Measurements from ENCODE around the gene SUGP2.
A peak's percentile ranks its signal among the peaks of the same experiment; 100 is the strongest.

Gene SUGP2

DNA sequence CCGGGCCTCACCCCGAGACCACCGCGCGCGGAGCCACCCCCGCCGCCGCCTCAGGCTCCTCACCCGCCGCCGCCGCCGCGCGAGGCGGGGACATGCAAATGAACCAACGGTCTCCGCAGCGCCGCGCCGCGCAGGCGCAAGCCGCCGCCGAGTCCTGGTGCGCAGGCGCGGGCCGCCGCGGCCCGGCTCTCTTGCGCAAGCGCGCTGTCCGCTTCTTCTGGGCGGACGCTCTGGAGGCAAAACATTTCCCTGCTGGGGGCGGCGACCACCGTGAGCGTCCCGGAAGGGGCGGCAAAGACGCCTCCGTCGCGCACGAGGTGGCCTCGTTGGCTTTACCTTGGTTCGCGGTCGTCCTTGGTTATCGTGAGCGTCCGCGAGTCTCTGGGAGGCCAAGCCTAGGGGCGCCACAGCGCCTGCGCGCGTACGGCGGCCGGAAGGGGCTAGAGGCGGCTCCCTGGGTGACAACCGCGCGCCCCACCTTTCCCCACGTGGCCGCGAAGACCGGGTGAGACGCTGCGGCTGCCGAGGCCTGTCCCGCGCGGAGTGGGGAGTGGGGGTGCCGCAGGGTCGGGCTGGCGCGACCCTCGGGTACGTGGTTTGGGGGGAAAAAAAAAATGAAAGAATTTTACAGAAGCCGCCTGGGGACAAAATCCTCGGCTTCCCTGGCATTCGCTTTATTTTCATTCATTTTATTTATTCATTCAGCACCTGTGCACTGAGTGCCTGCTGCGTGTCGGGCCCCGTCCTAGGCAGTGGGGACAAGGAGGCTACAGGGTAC is at the start of gene SUGP2, which contains the start of gene ARMC6:
Gene SUGP2 (minus strand): TSS at position 92 of the 778 bp plus-strand sequence. CDS start 2,446 bp downstream, outside the sequence.
Gene ARMC6 (plus strand): TSS at position 178 of the 778 bp plus-strand sequence. CDS start 607 bp downstream, outside the sequence.
- peak; percentile 96 for DNase-seq

DNA sequence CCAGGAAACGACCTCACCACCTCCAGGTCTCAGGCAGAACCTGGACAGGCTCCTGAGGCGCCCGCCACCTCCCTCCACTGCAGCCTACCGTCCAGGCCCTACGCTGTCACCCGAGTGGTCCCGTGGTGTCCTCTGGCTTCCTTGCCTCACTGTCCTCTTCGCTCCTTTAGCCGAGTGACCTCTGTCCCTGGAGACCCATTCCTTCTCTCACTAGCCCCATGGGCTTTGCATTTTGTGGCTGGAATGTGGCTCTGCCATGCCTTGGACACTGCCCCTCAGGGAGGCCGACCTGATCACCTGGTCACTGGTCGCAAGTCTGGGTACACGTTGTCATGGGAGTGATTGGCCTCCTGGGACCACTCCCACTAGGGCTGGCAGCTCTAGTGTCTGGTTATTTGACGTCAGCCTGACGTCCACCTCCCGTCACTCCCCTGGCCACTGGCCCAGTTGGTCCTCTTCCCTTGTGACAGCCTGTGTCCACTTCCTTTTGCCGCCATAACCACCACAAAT is 48.4 kb upstream of the SUGP2 start:
- DNase-seq, result no peak

DNA sequence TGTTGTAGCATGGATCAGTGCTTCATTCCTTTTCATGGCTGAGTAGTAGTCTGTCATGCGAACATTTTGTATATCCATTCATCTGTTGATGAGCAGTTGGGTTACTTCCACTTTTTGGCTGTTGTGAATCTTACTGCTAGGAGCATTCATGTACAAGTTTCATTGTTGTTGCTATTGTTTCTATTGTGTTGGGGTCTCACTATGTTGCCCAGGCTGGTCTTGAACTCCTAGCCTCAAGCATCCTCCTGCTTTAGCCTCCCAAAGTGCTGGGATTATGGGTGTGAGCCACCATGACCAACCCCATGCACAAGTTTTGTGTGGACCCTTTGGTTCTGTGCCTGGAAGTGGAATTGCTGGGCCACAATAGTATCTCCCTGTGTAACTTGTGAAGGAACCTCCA is 46.3 kb upstream of the SUGP2 start:
- DNase-seq, result no peak

DNA sequence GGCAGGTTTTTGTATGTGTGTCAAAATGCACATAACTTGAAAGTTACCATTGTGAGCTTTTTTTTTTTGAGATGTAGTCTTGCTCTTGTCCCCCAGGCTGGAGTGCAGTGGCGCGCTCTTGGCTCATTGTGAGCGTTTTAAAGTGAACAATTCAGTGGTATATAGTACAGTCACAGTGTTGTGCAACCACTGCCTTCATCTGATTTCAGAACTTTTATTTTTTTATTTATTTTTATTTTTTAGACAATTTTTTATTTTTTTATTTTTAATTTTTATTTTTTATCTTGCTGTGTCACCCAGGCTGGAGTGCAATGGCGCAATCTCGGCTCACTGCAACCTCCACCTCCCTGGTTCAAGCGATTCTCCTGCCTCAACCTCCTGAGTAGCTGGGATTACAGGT is 45.5 kb upstream of the SUGP2 start:
- DNase-seq, result no peak

DNA sequence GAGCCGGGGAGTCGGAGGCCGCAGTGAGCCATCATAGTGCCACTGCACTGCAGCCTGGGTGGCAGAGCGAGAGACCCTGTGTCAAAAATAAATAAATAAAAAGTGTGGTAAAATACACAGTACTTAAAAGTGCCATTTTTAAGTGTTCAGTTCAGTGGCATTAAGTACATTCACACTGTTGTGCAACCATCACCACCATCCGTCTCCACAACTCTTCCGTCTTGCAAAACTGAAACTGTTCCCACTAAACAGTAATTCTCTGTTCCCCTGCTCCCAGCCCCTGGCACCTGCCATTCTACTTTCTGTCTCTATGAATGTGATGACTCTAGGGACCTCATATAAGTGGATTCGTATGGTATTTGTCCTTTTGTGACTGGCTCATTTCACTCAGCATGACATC is 43.8 kb upstream of the SUGP2 start:
- DNase-seq, result no peak

DNA sequence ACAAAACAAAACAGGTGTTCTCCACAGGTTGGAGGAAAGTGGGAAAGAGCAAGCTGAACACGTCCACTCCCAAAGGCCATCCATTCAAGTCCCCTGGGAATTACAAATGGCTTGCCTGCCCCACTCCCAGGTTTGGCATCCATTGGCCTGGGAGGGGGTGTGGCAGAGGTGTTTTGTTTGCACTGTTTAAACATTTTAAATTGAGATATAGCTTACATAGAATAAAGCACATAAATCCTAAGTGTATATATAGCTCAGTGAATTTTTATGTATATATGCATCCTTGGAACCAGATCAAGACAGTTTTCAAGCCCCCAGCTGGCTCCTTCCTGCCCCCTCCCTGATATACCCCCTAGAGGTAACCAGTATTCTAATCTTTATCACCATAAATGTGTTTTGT is 43.2 kb upstream of the SUGP2 start:
- no peak for DNase-seq

DNA sequence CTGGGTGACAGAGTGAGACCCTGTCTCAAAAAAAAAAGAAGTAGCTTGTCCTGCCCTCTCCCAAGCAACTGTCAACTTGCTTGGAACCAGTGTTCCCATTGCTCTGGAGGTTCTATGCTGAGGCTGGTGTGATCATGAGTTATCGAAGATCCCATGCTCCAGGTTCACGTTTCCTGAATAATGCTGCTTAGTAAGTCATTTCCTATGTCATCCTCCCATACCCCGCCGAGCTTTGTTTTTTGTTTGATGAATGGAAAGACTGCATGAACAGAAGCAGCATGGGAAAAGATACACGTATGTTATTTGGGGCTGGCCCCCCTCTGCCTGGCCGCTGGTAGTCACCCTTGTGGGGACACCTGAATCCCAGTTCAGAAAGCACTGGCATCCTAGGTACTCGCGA is 41.8 kb upstream of the SUGP2 start:
- DNase-seq, result no peak

DNA sequence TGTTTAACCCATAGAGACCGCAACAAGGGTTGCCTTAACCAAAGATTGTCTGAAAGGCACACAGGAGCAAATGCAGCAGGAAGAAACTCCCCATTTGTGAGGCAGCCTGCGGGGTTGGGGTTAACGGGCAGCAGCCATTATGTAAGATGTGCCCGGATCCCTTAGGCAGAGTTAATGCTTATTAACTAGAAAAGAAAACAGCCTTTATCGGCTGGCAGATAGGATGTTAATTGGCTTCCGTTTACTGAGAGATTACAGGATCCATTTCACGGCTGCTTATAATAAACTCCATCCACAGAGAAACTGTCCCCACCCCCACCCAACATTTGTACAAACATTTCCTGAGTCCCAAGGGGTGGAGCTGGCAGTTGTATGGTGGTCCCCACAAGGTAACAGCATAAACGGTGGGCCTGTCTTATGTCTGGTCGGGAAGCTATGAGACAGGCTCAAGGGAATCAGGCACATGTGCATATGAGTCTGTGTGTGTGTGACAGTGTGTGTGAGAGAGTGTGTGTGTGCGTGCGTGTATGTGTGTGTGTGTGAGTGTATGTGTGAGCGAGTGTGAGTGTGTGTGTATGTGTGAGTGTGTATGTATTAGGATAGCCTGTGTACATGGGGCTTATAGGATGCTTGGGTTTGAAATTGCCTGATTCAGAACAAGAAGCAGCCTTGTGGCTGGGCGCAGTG is 41.0 kb upstream of the SUGP2 start:
- DNase-seq, result no peak

DNA sequence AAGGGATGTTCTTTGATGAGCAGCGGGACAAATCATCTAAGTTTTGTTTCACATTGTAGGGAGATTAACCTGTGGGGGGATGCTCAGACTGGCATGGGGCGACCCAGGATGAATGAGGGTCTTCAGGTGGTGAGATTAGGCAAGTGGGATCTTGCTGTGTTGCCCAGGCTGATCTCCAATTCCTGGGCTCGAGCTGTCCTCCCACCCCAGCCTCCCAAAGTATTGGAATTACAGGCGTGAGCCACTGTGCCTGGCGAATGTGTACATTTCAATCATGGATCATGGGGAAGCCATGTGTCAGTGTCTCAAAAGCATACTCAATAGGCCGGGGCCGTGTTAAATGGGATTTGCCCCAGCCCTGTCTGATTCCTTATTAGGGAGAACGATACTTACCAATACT is 38.6 kb upstream of the SUGP2 start:
- DNase-seq, result no peak

DNA sequence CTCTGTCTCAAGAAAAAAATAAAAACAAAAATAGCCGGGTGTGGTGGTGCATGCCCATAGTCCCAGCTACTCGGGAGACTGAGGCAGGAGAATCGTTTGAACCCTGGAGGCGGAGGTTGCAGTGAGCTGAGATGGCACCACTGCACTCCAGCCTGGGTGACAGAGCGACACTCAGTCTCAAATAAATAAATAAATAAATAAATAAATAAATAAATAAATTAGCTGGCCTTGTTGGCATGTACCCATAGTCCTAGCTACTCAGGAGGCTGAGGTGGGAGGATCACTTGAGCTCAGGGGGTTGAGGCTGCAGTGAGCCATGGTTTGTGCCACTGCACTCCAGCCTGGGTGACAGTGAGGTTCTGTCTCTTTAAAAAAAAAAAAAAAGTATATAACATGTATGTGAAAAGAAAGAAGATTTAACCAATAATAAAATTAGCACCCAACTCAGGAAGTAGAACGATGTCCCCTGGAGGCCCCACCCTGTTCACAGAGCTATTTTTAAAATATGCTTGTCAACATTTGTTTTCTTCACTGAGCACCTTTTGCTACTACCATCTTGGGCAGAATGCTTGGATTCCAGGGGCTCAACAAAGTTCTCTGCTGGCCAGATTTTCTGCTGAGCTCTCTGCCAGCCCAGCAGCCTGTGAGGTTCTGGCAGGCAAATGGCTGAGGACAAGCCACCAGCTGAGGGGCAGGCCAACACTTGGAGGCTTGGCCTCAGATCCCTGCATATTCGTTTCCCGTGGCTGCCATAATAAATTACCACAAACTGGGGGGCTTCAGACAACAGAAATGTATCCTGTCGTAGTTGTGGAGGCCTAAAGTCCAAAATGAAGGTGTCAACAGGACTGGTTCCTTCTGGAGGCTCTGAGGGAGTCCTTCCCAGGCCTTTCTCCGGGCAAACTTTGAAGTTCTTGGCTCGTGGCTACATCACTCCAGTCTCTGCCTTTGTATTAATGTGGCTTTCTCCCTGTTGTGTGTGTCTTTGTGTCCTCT is 35.6 kb upstream of the SUGP2 start:
- DNase-seq, result no peak

DNA sequence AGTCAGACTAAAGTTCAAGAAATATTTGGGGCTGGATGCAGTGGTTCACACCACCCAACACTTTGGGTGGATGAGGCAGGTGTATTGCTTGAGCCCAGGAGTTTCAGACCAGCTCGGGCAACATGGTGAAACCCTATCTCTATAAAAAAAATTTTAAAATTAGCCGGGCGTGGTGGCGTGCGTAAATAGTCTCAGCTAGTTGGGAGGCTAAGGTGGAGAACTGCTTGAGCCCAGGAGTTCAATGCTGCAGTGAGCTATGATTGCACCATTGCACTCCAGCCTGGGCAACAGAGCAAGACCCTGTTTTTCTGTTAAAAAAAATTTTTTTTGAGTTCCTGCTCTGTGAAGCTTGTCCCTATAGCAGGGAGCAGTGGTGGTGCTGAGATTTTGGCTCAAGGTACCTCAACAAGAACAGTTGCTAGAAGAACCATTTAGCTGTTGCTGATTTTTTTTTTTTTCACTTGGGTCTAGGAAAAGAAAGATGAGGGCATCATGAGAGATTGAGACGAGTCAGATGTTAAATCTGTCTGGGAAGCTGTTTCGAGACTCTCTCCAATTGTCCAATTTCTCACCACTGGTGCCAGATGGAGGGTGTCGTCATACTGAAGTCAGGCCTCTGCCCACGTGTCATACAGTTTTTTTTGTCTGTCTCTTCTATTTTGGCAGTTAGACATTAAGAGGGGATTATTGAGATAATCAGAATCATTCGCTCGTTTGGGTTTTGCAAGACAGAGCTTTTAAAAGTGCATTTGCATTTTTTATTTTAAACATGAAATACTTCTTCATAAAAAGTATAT is 34.2 kb upstream of the SUGP2 start:
- DNase-seq, result no peak

DNA sequence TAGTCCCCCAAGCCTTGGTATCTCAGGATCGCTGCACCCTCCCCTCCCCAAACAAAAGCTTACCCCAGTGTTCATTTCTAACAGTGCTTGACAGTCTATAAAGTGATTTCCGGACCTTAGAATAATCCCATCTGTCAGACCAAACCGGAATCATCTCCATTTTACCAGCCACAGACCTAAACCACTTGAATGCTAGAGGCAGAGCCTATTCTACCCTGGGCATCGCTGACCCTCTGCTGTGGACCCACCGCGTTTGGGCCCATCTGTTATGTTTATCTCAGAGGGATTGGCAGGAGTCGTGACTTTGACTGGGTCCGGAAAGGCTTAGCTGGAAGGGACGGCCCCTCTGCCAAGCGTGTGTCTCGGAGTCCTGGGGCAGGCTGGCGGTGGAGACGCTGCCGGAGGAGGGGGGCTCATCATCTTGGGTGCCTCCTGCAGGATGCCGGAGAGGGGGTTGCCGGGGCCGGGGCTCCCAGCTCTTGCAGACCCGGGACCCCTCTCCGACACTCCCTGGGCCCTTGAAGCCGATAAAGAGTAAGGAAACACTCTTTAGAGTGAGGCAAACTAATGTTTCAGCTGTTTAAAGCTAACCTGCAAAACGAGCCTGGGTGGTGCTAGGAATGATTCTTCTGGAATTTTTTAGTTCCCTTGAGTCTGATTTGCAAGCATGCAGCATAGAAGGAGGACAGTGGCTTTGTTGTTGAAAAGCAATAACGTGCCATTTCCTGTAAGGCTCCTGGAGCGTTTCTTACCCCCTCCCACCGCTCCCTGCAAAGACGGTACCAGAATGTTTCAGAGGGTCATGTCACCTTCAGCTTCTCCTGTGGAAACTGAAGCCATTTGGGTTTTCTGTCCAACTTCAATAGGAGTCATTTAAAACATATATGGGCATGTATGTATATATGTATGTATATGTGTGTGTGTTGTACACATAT is 31.8 kb upstream of the SUGP2 start:
- no peak for DNase-seq

DNA sequence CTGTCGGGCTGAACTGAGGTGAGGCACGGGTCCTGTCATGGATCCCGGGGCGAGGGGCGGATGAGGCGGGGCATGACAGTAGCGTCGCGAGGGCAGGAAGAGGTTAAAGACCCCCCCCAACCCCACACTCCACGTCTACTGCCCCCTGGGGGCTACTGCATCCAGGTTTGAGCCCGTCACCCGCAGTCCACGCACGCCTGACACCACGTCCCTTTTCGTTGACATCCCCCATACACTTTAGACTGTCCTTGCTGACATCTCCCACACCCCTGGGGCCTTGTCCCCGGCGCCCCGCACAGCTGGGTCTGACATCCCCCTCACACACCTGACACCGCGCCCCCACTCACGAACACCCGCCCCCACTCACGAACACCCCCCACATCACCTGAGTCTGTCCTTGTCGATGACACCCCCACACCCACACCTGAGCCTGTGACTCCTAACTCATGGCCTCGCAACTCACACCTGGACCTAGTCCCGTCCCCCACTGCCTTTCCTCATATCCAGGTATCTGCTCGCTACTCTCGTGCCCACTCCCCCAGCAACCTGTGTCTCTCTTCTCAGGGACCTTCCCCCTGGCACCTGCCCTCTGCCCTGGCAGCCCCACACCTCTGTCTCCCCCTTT is 30.9 kb upstream of the SUGP2 start:
- DNase-seq, result no peak

DNA sequence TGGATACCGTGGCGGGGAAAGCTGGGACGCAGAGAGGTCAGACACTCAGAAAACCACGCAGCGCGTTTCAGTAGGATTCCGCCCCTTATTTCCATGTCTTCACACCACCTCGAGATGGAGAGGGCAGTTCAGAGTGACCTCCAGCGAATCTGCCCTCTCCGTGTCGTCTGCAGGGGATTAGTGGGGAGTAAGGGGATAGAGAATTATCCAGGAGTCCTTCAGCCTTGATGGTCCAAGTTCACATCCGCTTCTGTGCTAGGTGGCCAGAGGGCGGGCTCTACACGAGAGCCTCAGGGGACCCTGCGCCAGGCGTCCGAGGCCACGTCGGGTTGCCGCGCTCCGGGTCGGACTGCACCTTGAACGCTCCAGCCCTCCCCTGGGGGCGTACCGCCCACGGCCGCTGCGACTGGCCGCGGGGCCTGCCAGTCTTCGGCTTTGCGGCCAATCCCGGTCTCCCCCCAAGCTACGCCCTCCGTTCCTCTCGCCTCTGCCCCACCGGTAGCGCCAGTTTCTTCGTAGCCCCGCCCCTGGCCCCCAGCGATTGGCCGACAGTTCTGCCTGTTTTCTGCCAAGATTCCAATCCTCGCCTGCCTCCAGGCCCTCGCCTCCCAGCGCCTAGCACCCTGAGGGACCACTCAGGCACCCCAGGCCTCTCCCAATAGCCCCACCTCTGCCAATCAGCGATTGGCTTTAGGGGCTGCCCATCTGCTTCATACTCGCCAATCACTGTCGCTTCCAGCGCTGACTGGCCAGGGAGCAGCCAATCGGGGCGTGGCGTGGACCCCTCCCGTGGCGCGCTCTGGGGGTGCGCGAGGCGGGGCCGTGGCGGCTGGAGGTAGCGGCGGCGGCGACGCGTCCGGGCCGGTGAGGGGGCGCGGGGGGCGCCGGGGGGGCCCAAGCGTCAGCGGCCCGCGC is 30.1 kb upstream of the SUGP2 start, which contains the start of gene SLC25A42:
Gene SLC25A42 (plus strand): TSS at position 812 of the 915 bp plus-strand sequence. CDS start 32,131 bp downstream, outside the sequence.
- DNase-seq, result peak; percentile 100

DNA sequence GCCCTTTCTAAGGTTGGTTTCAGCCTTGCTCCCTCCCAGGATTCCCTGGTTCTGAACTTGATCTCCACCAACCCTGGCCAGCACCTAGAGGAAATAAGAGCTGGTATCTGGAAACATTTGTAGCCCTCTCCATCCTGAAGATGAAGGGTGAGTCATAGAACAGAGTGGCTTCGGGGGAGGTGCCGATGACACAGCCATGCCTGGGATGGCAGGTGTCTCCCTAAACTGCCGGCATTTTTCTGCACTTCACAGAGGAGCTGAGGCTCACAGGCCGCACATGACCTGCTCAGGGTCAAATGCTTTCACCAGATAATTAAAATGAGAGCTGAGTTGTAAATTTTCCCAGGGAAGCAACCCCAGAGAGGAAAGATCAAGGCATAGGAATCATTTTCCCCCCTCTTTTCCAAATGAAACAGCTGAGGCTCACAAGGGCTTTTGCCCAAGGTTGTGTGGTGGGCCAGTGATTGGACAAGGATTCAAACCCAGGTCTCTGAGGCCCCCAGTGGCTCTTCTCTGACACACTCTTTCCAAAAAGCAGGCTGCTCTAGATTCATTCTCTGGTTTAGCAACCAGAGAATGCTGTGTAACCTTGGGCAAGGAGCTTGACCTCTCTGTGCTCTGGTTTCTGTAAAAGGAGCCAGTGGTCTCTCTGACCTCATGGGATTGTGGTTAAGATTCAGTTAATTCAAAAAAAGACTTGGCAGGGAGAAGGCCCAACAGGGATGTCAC is 29.3 kb upstream of the SUGP2 start:
- peak; percentile 81 for DNase-seq

DNA sequence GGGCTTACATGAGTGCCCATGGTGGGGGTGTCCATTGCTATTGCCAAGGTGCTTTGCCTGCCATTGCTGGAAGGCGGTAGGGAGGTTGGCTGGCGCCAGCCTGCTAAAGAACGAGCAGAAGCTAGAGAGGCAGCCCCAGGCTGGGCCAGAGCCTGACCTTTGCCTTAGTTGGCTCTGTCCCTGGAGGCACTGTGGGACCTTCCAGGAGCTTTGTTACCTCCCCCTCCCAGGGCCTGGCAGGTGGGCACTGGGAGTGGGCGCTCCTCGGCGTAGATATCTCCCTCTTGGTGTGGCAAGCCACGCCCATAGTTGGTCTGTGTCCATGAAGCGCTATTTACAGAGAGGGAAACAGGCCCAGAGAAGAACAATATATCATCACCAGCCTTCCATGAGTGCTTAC is 28.2 kb upstream of the SUGP2 start:
- DNase-seq, result no peak

DNA sequence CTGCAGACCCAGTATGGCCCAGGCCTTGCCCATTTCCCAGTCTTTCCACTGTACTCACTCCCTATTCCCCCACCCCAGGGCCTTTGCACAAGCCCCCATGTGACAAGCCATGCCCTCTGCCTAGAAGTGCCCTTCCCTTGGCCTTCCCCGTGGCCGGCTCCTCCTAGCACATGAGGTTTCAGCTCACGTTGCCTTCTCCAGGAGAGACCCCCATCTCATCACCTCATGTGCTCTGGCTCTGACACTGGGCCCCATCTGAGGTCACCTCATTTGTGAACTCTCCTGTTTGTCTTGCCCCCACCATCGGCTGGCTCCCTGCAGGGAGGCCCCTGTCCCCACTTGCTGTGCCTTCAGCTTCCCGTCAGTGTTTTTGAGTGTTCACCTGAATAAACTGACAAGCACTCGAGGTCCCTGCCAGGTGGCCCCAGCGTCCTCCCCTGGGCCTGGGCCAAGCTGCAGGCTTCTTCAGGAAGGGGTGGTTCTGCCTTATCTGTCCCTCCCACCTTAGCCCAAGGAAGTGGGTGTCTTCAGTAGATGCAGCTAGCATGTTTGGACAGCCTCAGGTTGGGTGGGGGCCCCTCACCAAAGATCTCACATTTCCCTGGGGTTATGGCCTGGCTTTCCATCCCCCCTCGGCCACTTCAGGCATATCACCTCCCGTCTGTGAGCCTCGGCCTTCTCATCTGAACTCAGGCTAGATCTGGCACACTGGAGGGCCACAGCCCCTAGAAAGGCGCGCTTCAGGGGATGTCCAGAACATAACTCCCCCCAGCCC is 26.7 kb upstream of the SUGP2 start:
- no peak for DNase-seq
